H9 (cell line): ENCODE data around the gene PANK2. TPM values are rescaled to one million over a fixed set of nuclear protein-coding genes. Genes with fewer than 3 reads are reported as not detected.
A peak's percentile ranks its signal among the peaks of the same experiment; 100 is the strongest.

ENCODE experiments used
- DNase-seq: peaks from one replicate; pipeline ENCODE4 v3.0.0-alpha.2; 2017
- H2AFZ ChIP-seq: one replicate; pipeline ENCODE4 v1.6.1; 2013; ENCODE audit warnings: mild to moderate bottlenecking, low read length, control low read depth, moderate library complexity
- H2AK5ac ChIP-seq: 2 replicates; pipeline ENCODE4 v1.6.1; 2013; ENCODE audit warnings: low read length, control low read depth, mixed read lengths; ENCODE audit not compliant: insufficient read length
- H2BK120ac ChIP-seq: one replicate; pipeline ENCODE4 v1.6.1; 2013; ENCODE audit warnings: low read depth, mild to moderate bottlenecking, low read length, control low read depth, inconsistent platforms; ENCODE audit not compliant: poor library complexity, severe bottlenecking
- H2BK12ac ChIP-seq: 2 replicates; pipeline ENCODE4 v1.6.1; 2013; ENCODE audit warnings: low read length, control low read depth, mixed read lengths, low read depth; ENCODE audit not compliant: insufficient read length
- H2BK15ac ChIP-seq: 2 replicates; pipeline ENCODE4 v1.6.1; 2013; ENCODE audit warnings: low read depth, low read length, control low read depth
- H2BK20ac ChIP-seq: one replicate; pipeline ENCODE4 v1.6.1; 2013; ENCODE audit warnings: low read depth, mild to moderate bottlenecking, low read length, control low read depth, inconsistent platforms; ENCODE audit not compliant: poor library complexity, severe bottlenecking
- H2BK5ac ChIP-seq: 2 replicates; pipeline ENCODE4 v1.6.1; 2013; ENCODE audit warnings: low read length, control low read depth, mixed read lengths; ENCODE audit not compliant: insufficient read length
- H3K14ac ChIP-seq: 2 replicates; pipeline ENCODE4 v1.6.1; 2013; ENCODE audit warnings: low read length, control low read depth; ENCODE audit not compliant: insufficient read depth
- H3K18ac ChIP-seq: 2 replicates; pipeline ENCODE4 v1.6.1; 2013; ENCODE audit warnings: low read depth, mild to moderate bottlenecking, mixed read lengths, low read length, control low read depth; ENCODE audit not compliant: insufficient read length
- H3K23ac ChIP-seq: 2 replicates; pipeline ENCODE4 v1.6.1; 2013; ENCODE audit warnings: low read length, control low read depth, mixed read lengths, low read depth; ENCODE audit not compliant: insufficient read length
- H3K23me2 ChIP-seq: 2 replicates; pipeline ENCODE4 v1.6.1; 2013; ENCODE audit warnings: low read depth, mild to moderate bottlenecking, mixed read lengths, low read length, control low read depth; ENCODE audit not compliant: insufficient read length, poor library complexity, severe bottlenecking
- H3K27ac ChIP-seq: 2 replicates; pipeline ENCODE4 v1.5.1; 2013; ENCODE audit warnings: low read length, control low read depth, mixed read lengths, low read depth; ENCODE audit not compliant: insufficient read length
- H3K27me3 ChIP-seq: 2 replicates; pipeline ENCODE4 v1.6.1; 2013; ENCODE audit warnings: low read length, control low read depth, inconsistent platforms; ENCODE audit not compliant: insufficient read depth
- H3K4ac ChIP-seq: 2 replicates; pipeline ENCODE4 v1.6.1; 2013; ENCODE audit warnings: low read depth, mild to moderate bottlenecking, control low read depth, inconsistent platforms, low read length, moderate library complexity
- H3K4me1 ChIP-seq: 2 replicates; pipeline ENCODE4 v1.6.1; 2013; ENCODE audit warnings: low read length, control low read depth, inconsistent platforms; ENCODE audit not compliant: insufficient read depth
- H3K4me2 ChIP-seq: 2 replicates; pipeline ENCODE4 v1.6.1; 2013; ENCODE audit warnings: low read length, control low read depth, mixed read lengths; ENCODE audit not compliant: insufficient read length, insufficient read depth
- H3K56ac ChIP-seq: 2 replicates; pipeline ENCODE4 v1.6.1; 2013; ENCODE audit warnings: low read depth, mild to moderate bottlenecking, mixed read lengths, low read length, control low read depth; ENCODE audit not compliant: insufficient read length
- H3K79me1 ChIP-seq: 2 replicates; pipeline ENCODE4 v1.6.1; 2013; ENCODE audit warnings: low read depth, mild to moderate bottlenecking, moderate library complexity, low read length, control low read depth, inconsistent platforms; ENCODE audit not compliant: insufficient read depth, poor library complexity, severe bottlenecking
- H3K79me2 ChIP-seq: 2 replicates; pipeline ENCODE4 v1.6.1; 2013; ENCODE audit warnings: low read length, control low read depth, inconsistent platforms; ENCODE audit not compliant: insufficient read depth
- H3K9ac ChIP-seq: 2 replicates; pipeline ENCODE4 v1.6.1; 2013; ENCODE audit warnings: low read length, control low read depth, mixed read lengths; ENCODE audit not compliant: insufficient read length; ENCODE audit errors: extremely low read depth
- H3K9me3 ChIP-seq: one replicate; pipeline ENCODE4 v1.6.1; 2013; ENCODE audit warnings: low read depth, low read length, inconsistent platforms; ENCODE audit not compliant: control insufficient read depth
- H3T11ph ChIP-seq: one replicate; pipeline ENCODE4 v1.6.1; 2013; ENCODE audit warnings: mild to moderate bottlenecking, low read length, control low read depth, inconsistent platforms
- H4K20me1 ChIP-seq: one replicate; pipeline ENCODE4 v1.6.1; 2013; ENCODE audit not compliant: control insufficient read depth, insufficient read length, insufficient read depth
- H4K5ac ChIP-seq: 2 replicates; pipeline ENCODE4 v1.6.1; 2013; ENCODE audit warnings: low read depth, mild to moderate bottlenecking, mixed read lengths, low read length, control low read depth; ENCODE audit not compliant: insufficient read length
- H4K8ac ChIP-seq: replicated peaks from 2 replicates; pipeline ENCODE4 v1.6.1; 2013; ENCODE audit warnings: low read length, control low read depth, mixed read lengths, low read depth; ENCODE audit not compliant: insufficient read length
- H4K91ac ChIP-seq: 2 replicates; pipeline ENCODE4 v1.6.1; 2013; ENCODE audit warnings: low read depth, mild to moderate bottlenecking, moderate library complexity, mixed read lengths, low read length, control low read depth; ENCODE audit not compliant: insufficient read length
- H3K27ac Mint-ChIP-seq, 3 experiments: 2 replicates in 2 of 3; 3 replicates in 1 of 3; pipeline ENCODE4 v1.8.0; 2020 to 2021; ENCODE audit warnings: mixed read lengths in 3 of 3, mild to moderate bottlenecking in 1 of 3, moderate library complexity in 1 of 3
- H3K27me3 Mint-ChIP-seq: 2 replicates; pipeline ENCODE4 v1.8.0; 2021; ENCODE audit warnings: low read depth, mild to moderate bottlenecking, moderate library complexity, mixed read lengths
- H3K36me3 Mint-ChIP-seq, 3 experiments: 2 replicates in 2 of 3; 3 replicates in 1 of 3; pipeline ENCODE4 v1.8.0; 2020 to 2021; ENCODE audit warnings: low read depth in 3 of 3, mixed read lengths in 3 of 3; ENCODE audit not compliant: insufficient read depth in 1 of 3
- H3K4me1 Mint-ChIP-seq, 2 experiments: 2 replicates each; pipeline ENCODE4 v1.8.0; 2020; ENCODE audit warnings: mixed read lengths in 2 of 2
- H3K4me3 Mint-ChIP-seq, 2 experiments: 2 replicates in 1 of 2; 3 replicates in 1 of 2; pipeline ENCODE4 v1.8.0; 2020 to 2021; ENCODE audit warnings: mild to moderate bottlenecking in 2 of 2, mixed read lengths in 2 of 2, moderate library complexity in 1 of 2
- H3K9me3 Mint-ChIP-seq, 2 experiments: 2 replicates in 1 of 2; 3 replicates in 1 of 2; pipeline ENCODE4 v1.8.0; 2020; ENCODE audit warnings: mild to moderate bottlenecking in 2 of 2, mixed read lengths in 2 of 2, moderate library complexity in 1 of 2
- CTCF ChIP-seq: fragments of 200-600 bp; sonication (generic); conservative IDR thresholded peaks from 3 replicates; pipeline ENCODE4 v1.8.0; 2021; ENCODE audit warnings: antibody characterized with exemption, mild to moderate bottlenecking
- WGBS: extraction: QIAGEN DNeasy Blood & Tissue Kit; methylation state at CpG from one replicate; pipeline ENCODE4 v1.1.7; 2013; ENCODE audit warnings: missing lambda C conversion rate, low lambda C conversion rate, mixed read lengths; ENCODE audit not compliant: insufficient read length; ENCODE audit errors: extremely low coverage; 5-methylcytosine and 5-hydroxymethylcytosine counted together
- total RNA-seq: library from RNA; stranded (reverse); gene quantifications from 2 replicates; pipeline ENCODE4 v1.2.1, GENCODE V29; 2021

PANK2 gene
- total RNA-seq, 1 experiment from 2014 or later, result 65.4 TPM

- Histone ChIP-seq H4K5ac (no peak overlapping the region), H3K14ac (no peak overlapping the region), H3K23me2 (no peaks in the 10 kb centered on the region), H2BK15ac (no peak overlapping the region), H3K4me2 (no peak overlapping the region), H3K79me2 (peaks cover 86% of the 10 kb centered on the region), H2BK5ac (no peak overlapping the region), H3T11ph (no peak overlapping the region), H3K4ac (no peak overlapping the region), H2BK120ac (no peak overlapping the region), H2BK12ac (no peak overlapping the region), H4K8ac (no peak overlapping the region), H4K91ac (no peak overlapping the region), H4K20me1 (no peaks in the 10 kb centered on the region), H2BK20ac (no peak overlapping the region), H3K9ac (no peak overlapping the region), H2AFZ (no peak overlapping the region), H3K79me1 (no peaks in the 10 kb centered on the region), H2AK5ac (no peak overlapping the region), H3K56ac (no peak overlapping the region), H3K4me1 (no peaks in the 10 kb centered on the region), H3K27ac (no peak overlapping the region), H3K23ac (no peak overlapping the region), H3K27me3 (no peaks in the 10 kb centered on the region), H3K18ac (no peak overlapping the region), H3K9me3 (no peaks in the 10 kb centered on the region)
- H3K27ac Mint-ChIP-seq, result peak overlapping the region in 1 of 3 experiments; percentile 67; a peak in 2 of 7 replicates
- no peaks in the 10 kb centered on the region for H3K27me3 Mint-ChIP-seq
- peaks cover 35 to 41% of the 10 kb centered on the region in 2 experiments for H3K4me1 Mint-ChIP-seq
- H3K9me3 Mint-ChIP-seq, result no peaks in the 10 kb centered on the region
- no peak for TF ChIP-seq CTCF
- H3K36me3 Mint-ChIP-seq, result peaks cover 0 to 21% (median 18%) of the 10 kb centered on the region in 3 experiments; a peak in 6 of 7 replicates
- no peak for DNase-seq
- WGBS, result no CpG with 5 or more reads among the region's 3 CpGs
- H3K4me3 Mint-ChIP-seq, result no peak overlapping the region
Measured at GRCh38 chr20:3900187-3900604, 11.0 kb downstream of the PANK2 start.
